Measurements from ENCODE around the gene KRT1. TPM values are rescaled to one million over a fixed set of nuclear protein-coding genes. Genes with fewer than 3 reads are reported as not detected.

Gene KRT1
- 1 to 10 TPM in 2 of 7 donors, under 1 TPM in 3, not detected in 2; 0.58 to 2.4 (median 0.68) TPM for total RNA-seq
- polyA plus RNA-seq, result under 1 TPM in 1 of 3 donors, not detected in 2; 0.05 TPM
- long read RNA-seq, donor 1, partial matches to known transcripts, result 26 of 54 reads
- long read RNA-seq, donor 1, other reads (novel, unspliced or antisense), result 28 of 54 reads
- long read RNA-seq, donor 2, partial matches to known transcripts, result 0 of 9 reads
- long read RNA-seq, donor 2, other reads (novel, unspliced or antisense), result 9 of 9 reads

DNA sequence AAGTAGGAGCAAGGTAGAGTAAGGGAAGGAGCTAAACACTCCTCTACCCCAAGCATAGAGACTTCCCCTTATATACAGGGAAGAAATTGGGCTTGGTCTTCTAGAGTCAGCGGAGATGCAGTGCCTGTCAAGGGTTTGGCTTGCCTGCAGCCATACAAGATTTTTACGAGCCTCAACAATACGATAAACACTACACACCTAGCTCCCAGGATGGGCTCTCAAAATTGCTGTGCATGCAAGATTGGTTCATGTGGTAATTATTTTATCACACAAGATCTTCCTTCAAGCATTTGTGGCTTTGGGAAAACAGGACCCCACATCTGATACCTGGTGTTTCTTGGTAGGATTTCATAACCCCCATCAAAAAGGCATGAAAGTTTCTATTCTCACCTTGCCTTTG, at the start of gene KRT1:
Gene KRT1, minus strand, starts transcription at position 45 of the 400 bp plus-strand sequence. CDS start 59 bp downstream, outside the sequence.
- no peaks in the 10 kb centered on the region for H3K9me3 ChIP-seq
- intact Hi-C loops (cut with DNase I; ENCODE audit: low total_unique reads), result no loop called here
- DNase-seq, result no peak
- TF ChIP-seq POLR2AphosphoS5 (IDR thresholded peaks at IDR 0.05) (no peak), POLR2A (IDR thresholded peaks at IDR 0.05) (no peak)
- TF ChIP-seq, protein P1, sequence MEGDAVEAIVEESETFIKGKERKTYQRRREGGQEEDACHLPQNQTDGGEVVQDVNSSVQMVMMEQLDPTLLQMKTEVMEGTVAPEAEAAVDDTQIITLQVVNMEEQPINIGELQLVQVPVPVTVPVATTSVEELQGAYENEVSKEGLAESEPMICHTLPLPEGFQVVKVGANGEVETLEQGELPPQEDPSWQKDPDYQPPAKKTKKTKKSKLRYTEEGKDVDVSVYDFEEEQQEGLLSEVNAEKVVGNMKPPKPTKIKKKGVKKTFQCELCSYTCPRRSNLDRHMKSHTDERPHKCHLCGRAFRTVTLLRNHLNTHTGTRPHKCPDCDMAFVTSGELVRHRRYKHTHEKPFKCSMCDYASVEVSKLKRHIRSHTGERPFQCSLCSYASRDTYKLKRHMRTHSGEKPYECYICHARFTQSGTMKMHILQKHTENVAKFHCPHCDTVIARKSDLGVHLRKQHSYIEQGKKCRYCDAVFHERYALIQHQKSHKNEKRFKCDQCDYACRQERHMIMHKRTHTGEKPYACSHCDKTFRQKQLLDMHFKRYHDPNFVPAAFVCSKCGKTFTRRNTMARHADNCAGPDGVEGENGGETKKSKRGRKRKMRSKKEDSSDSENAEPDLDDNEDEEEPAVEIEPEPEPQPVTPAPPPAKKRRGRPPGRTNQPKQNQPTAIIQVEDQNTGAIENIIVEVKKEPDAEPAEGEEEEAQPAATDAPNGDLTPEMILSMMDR (IDR thresholded peaks at IDR 0.05 in 8 of 11, conservative IDR thresholded peaks at IDR 0.05 in 3 of 11), result no peak
- H3K36me3 ChIP-seq, result no peaks in the 10 kb centered on the region
- H3K27me3 ChIP-seq (replicated peaks in 1 of 7), result peaks cover 0 to 13% (median 0%) of the 10 kb centered on the region in 7 donors
- no peaks in the 10 kb centered on the region for H3K4me1 ChIP-seq
- H3K27ac ChIP-seq, result no peak within 1 kb of the TSS
- 91 to 95% (median 92%) methylated on average over 3 of the region's 3 CpGs for WGBS, 5 donors
- H3K4me3 ChIP-seq, result no peak within 1 kb of the TSS

- intact Hi-C loops (cut with DNase I; ENCODE audit: low total_unique reads), result no loop called here
Observed at GRCh38 chr12:52729147-52729546, 48.9 kb upstream of the KRT1 start.

DNA sequence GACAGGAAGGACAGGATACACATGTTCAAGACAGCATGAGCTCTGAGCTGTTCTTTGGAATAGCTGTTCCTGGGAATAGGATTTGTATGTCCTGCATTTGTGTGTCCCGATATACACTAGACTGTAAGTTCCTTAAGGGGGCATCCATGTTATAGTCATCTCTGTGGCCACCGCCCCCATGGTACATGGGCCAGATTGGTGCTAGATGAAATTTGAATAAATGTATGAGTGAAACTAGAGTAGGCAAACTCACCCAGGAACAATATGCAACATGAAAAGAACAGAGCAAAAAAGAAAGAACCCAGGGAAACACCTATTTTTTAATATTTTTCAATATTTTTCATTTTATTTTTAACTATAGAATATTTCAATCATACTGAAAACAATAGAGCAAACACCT, 48.2 kb upstream of the KRT1 start:
- 87 to 96% (median 93%) methylated on average over 2 of the region's 2 CpGs for WGBS, 5 donors
- Histone ChIP-seq H3K36me3 (no peaks in the 10 kb centered on the region), H3K9me3 (no peaks in the 10 kb centered on the region)

More at GRCh38 chr12:52729147-52729546, 48.9 kb upstream of the KRT1 start:
- Histone ChIP-seq H3K4me1 (no peaks in the 10 kb centered on the region), H3K27me3 (replicated peaks in 1 of 7) (peaks cover 0 to 19% (median 0%) of the 10 kb centered on the region in 7 donors), H3K27ac (no peak overlapping the region), H3K36me3 (no peaks in the 10 kb centered on the region), H3K9me3 (no peaks in the 10 kb centered on the region), H3K4me3 (no peak overlapping the region)
- 81 to 89% (median 84%) methylated on average over 9 to 10 of the region's 10 CpGs for WGBS, 5 donors
- DNase-seq, result no peak
- TF ChIP-seq, protein P1 (IDR thresholded peaks at IDR 0.05 in 8 of 11, conservative IDR thresholded peaks at IDR 0.05 in 3 of 11), result no peak
- TF ChIP-seq POLR2AphosphoS5 (IDR thresholded peaks at IDR 0.05) (no peak), POLR2A (IDR thresholded peaks at IDR 0.05) (no peak)

DNA sequence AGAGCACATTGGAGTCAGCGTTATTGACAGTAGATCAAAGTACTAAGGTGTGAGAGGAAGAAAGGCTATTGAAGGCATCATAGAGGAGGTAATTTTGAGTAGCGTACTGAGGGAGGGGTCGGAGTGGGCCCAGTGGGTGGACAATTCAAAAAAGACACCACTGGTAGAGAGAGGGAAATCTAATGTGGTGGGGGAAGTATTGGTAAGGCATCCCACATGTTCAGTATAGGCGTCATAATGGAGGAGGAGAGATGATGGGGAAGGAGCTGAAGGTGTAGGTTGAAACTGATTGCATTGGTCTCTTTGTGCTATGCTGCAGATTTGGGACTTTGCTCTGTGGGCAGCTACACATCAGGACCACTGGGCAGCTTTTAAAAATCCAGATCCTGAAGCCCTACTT, 46.8 kb upstream of the KRT1 start:
- DNase-seq, result no peak
- Histone ChIP-seq H3K9me3 (no peaks in the 10 kb centered on the region), H3K36me3 (no peaks in the 10 kb centered on the region), H3K27ac (no peak overlapping the region), H3K4me1 (no peaks in the 10 kb centered on the region), H3K4me3 (no peak overlapping the region), H3K27me3 (replicated peaks in 1 of 7) (peaks cover 0 to 15% (median 0%) of the 10 kb centered on the region in 7 donors)
- TF ChIP-seq POLR2AphosphoS5 (IDR thresholded peaks at IDR 0.05) (no peak), POLR2A (IDR thresholded peaks at IDR 0.05) (no peak)
- TF ChIP-seq, protein P1 (IDR thresholded peaks at IDR 0.05 in 8 of 11, conservative IDR thresholded peaks at IDR 0.05 in 3 of 11), result no peak
- WGBS, 5 donors, result 74 to 89% (median 79%) methylated on average over 4 of the region's 4 CpGs
- intact Hi-C loops (cut with DNase I; ENCODE audit: low total_unique reads), result no loop called here

More for the DNA sequence above, 48.2 kb upstream of the KRT1 start:
- TF ChIP-seq, protein P1 (IDR thresholded peaks at IDR 0.05 in 8 of 11, conservative IDR thresholded peaks at IDR 0.05 in 3 of 11), result no peak
- TF ChIP-seq POLR2A (IDR thresholded peaks at IDR 0.05) (no peak), POLR2AphosphoS5 (IDR thresholded peaks at IDR 0.05) (no peak)
- Histone ChIP-seq H3K27ac (no peak overlapping the region), H3K4me1 (no peaks in the 10 kb centered on the region), H3K4me3 (no peak overlapping the region), H3K27me3 (replicated peaks in 1 of 7) (peaks cover 0 to 15% (median 0%) of the 10 kb centered on the region in 7 donors)
- no peak for DNase-seq
- intact Hi-C loops (cut with DNase I; ENCODE audit: low total_unique reads), result no loop called here
